ENCODE results near the gene CAVIN3.

The CAVIN3 gene

DNA sequence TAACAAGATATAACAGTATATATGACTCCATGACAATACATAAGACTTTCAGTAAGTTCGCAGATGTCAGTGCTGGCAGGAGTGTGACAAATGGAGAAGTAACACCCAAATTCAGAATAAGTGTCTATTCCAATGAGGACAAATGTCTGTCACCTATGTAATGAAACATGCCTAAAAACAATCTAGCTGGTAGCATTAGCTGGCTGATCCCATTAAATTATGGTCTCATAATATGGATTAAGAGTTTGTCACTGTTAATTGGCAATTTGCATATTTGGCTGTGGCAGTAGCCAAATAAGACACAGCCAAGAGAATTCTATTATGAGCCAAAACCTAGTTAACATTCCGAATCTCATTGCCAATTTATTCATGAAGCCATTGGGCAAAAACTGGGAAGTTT, 30.2 kb upstream of the CAVIN3 start:
- H3K9me3 ChIP-seq (ENCODE audit: low read length) = no peaks in the 10 kb centered on the region
- no peak overlapping the region for H3K27ac ChIP-seq (ENCODE audit: low read depth, low read length)
- H3K9ac ChIP-seq (ENCODE audit: low read length) = no peak overlapping the region
- H3K27me3 ChIP-seq (ENCODE audit: control insufficient read depth in 1 of 2, insufficient read depth in 2 of 2, low read length in 2 of 2) = no peaks in the 10 kb centered on the region
- no peak overlapping the region for H3K4me3 ChIP-seq (ENCODE audit: low read depth in 1 of 2, low read length in 2 of 2)
- no peaks in the 10 kb centered on the region for H3K4me1 ChIP-seq (ENCODE audit: insufficient read depth, low read length)
- no peaks in the 10 kb centered on the region for H3K36me3 ChIP-seq (ENCODE audit: insufficient read depth, low read length)

DNA sequence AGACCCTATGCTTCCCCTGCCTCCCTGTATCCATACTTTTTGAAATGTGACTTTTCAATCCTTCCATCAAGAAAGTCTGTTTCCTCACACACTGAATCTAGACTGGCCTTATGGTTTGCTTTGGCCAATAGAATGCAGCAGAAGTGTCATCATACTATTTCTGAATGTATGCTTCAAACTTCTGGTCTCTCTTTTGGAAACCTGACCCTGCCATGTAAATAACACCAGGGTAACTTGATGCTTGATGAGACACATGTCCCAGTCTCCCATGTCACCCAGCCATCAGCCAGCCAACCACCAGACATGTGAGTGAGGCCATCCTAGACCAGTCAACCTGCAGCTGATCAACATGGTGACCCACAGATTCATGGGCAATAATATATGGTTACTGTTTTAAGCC, 29.7 kb upstream of the CAVIN3 start:
- Histone ChIP-seq H3K27me3 (ENCODE audit: control insufficient read depth in 1 of 2, insufficient read depth in 2 of 2, low read length in 2 of 2) (no peaks in the 10 kb centered on the region), H3K4me1 (ENCODE audit: insufficient read depth, low read length) (no peaks in the 10 kb centered on the region), H3K9me3 (ENCODE audit: low read length) (no peaks in the 10 kb centered on the region), H3K27ac (ENCODE audit: low read depth, low read length) (no peak overlapping the region), H3K36me3 (ENCODE audit: insufficient read depth, low read length) (no peaks in the 10 kb centered on the region), H3K9ac (ENCODE audit: low read length) (no peak overlapping the region), H3K4me3 (ENCODE audit: low read depth in 1 of 2, low read length in 2 of 2) (no peak overlapping the region)

DNA sequence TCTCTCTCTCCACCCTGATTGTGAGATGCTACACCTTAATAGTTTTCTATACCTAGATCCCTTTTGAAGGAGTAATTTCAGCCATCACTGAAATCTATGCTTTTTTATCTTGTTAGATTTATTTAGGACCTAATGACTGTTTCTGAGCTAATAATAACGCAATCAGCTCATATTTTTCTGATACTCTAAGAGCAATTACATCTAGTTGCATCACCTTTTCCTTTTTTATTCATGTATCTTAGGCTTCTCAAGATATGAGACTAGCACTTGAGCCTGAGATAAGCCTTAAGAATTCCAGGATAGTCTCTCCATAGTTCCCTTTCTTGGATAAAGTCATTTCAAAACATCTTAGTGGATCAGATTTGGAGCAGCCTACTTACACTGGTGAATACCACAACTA, 25.1 kb upstream of the CAVIN3 start:
- H3K27ac ChIP-seq (ENCODE audit: low read depth, low read length) = no peak overlapping the region
- H3K4me3 ChIP-seq (ENCODE audit: low read depth in 1 of 2, low read length in 2 of 2) = no peak overlapping the region
- no peaks in the 10 kb centered on the region for H3K27me3 ChIP-seq (ENCODE audit: control insufficient read depth in 1 of 2, insufficient read depth in 2 of 2, low read length in 2 of 2)
- no peak overlapping the region for H3K9ac ChIP-seq (ENCODE audit: low read length)
- H3K9me3 ChIP-seq (ENCODE audit: low read length) = no peaks in the 10 kb centered on the region
- no peaks in the 10 kb centered on the region for H3K36me3 ChIP-seq (ENCODE audit: insufficient read depth, low read length)
- H3K4me1 ChIP-seq (ENCODE audit: insufficient read depth, low read length) = no peaks in the 10 kb centered on the region

DNA sequence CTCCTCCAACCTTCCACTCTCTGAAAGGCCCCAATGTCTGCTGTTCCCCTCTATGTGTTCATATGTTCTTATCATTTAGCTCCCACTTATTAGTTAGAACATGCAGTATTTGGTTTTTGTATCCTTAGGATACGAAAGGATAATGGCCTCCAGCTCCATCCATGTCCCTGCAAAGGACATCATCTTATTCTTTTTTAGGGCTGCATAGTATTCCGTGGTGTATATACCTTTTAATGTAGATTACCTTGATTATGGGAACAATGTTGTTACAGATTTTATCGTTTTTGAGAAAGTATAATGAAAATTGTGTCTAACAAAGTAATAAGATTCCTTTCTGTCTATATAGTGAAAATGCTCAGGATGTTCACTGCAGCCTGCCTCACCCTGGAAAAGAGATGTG, 16.0 kb upstream of the CAVIN3 start:
- no peaks in the 10 kb centered on the region for H3K9me3 ChIP-seq (ENCODE audit: low read length)
- peaks cover 6% of the 10 kb centered on the region for H3K4me1 ChIP-seq (ENCODE audit: insufficient read depth, low read length)
- H3K4me3 ChIP-seq (ENCODE audit: low read depth in 1 of 2, low read length in 2 of 2) = no peak overlapping the region
- no peak overlapping the region for H3K27ac ChIP-seq (ENCODE audit: low read depth, low read length)
- peaks cover 18% of the 10 kb centered on the region for H3K36me3 ChIP-seq (ENCODE audit: insufficient read depth, low read length)
- no peak overlapping the region for H3K9ac ChIP-seq (ENCODE audit: low read length)
- no peaks in the 10 kb centered on the region for H3K27me3 ChIP-seq (ENCODE audit: control insufficient read depth in 1 of 2, insufficient read depth in 2 of 2, low read length in 2 of 2)

DNA sequence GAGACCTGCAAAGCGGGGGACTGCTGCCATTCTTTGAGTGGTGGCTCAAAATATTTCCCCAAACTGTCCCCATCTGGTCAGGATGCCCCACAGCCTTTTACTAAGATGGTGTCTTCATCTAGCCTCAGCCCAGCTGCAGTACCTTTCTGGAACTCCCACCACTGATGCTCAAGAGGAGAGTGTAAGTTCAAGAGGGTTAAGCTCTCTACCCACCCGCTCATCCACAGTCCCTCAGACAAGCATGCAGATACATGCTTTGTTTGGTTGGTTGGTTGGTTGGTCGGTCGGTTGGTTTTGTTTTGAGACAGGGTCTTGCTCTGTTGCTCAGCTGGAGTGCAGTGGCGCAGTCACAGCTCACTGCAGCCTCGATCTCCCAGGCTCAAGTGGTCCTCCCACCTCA, 14.5 kb upstream of the CAVIN3 start:
- Histone ChIP-seq H3K36me3 (ENCODE audit: insufficient read depth, low read length) (peaks cover 18% of the 10 kb centered on the region), H3K9me3 (ENCODE audit: low read length) (no peaks in the 10 kb centered on the region), H3K4me3 (ENCODE audit: low read depth in 1 of 2, low read length in 2 of 2) (no peak overlapping the region), H3K27ac (ENCODE audit: low read depth, low read length) (no peak overlapping the region), H3K27me3 (ENCODE audit: control insufficient read depth in 1 of 2, insufficient read depth in 2 of 2, low read length in 2 of 2) (no peaks in the 10 kb centered on the region), H3K4me1 (ENCODE audit: insufficient read depth, low read length) (peaks cover 6% of the 10 kb centered on the region), H3K9ac (ENCODE audit: low read length) (no peak overlapping the region)

DNA sequence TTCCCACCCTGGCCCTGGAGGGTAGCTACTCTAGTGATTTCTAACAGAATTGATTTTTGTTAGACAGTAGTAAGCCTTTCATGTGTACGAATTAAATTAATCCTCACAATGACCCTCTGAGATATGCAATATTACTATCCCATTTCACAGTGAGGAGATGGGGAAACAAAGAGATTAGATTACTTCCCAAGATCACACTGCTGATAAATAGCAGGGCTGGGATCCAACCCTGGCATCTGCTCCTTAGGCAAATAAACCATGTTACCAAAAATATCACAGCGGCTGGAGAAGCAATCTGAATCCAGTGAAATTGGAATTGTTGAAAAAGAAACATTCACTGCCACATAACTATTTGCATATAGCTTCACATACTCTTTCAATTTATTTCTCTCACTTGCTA, 12.8 kb upstream of the CAVIN3 start:
- no peaks in the 10 kb centered on the region for H3K9me3 ChIP-seq (ENCODE audit: low read length)
- no peak overlapping the region for H3K9ac ChIP-seq (ENCODE audit: low read length)
- peaks cover 22% of the 10 kb centered on the region for H3K36me3 ChIP-seq (ENCODE audit: insufficient read depth, low read length)
- no peaks in the 10 kb centered on the region for H3K27me3 ChIP-seq (ENCODE audit: control insufficient read depth in 1 of 2, insufficient read depth in 2 of 2, low read length in 2 of 2)
- no peak overlapping the region for H3K27ac ChIP-seq (ENCODE audit: low read depth, low read length)
- no peak overlapping the region for H3K4me3 ChIP-seq (ENCODE audit: low read depth in 1 of 2, low read length in 2 of 2)
- peaks cover 6% of the 10 kb centered on the region for H3K4me1 ChIP-seq (ENCODE audit: insufficient read depth, low read length)

DNA sequence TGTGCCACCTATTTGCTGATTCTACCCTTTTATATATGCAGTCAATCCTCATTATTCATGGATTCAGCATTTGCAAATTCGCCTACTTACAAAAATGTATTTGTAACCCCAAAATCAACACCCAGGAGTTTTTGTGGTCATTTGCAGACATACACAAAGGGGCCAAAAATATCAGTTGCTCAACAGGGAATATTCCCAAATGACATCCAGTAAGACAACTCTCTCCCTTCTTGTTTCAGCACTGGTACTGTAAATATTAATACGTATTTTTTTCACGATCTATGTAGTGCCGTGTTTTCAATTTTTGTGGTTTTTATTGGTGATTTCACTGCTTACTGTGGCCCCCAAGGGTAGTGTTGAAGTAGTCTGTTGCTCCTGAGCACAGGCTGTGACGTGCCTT, 11.8 kb upstream of the CAVIN3 start:
- H3K36me3 ChIP-seq (ENCODE audit: insufficient read depth, low read length) = peaks cover 16% of the 10 kb centered on the region

DNA sequence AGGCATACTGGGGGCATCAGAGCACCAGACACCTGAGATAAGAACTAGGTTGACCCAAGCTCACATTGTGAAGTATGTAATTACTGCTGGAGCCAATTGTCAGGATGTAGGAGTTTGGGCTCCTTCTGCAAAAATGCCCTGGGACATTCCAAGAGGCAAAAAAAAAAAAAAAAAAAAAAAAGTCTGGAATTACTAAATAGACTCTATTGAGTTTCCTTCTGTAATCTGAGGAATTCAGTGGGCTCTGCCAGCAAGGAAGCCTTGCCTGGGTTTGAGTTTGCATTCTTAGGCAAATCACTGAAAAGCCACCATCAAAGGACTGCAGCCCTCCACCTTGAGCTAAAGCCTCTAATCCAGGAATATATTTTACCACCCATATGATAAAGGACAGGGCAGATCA, 8.0 kb upstream of the CAVIN3 start:
- Histone ChIP-seq H3K4me1 (ENCODE audit: insufficient read depth, low read length) (peaks cover 3% of the 10 kb centered on the region), H3K27me3 (ENCODE audit: control insufficient read depth in 1 of 2, insufficient read depth in 2 of 2, low read length in 2 of 2) (no peaks in the 10 kb centered on the region), H3K27ac (ENCODE audit: low read depth, low read length) (no peak overlapping the region)

More for the DNA sequence above, 11.8 kb upstream of the CAVIN3 start:
- Histone ChIP-seq H3K9ac (ENCODE audit: low read length) (no peak overlapping the region), H3K4me1 (ENCODE audit: insufficient read depth, low read length) (peaks cover 6% of the 10 kb centered on the region), H3K27me3 (ENCODE audit: control insufficient read depth in 1 of 2, insufficient read depth in 2 of 2, low read length in 2 of 2) (no peaks in the 10 kb centered on the region), H3K9me3 (ENCODE audit: low read length) (no peaks in the 10 kb centered on the region), H3K4me3 (ENCODE audit: low read depth in 1 of 2, low read length in 2 of 2) (no peak overlapping the region), H3K27ac (ENCODE audit: low read depth, low read length) (no peak overlapping the region)

DNA sequence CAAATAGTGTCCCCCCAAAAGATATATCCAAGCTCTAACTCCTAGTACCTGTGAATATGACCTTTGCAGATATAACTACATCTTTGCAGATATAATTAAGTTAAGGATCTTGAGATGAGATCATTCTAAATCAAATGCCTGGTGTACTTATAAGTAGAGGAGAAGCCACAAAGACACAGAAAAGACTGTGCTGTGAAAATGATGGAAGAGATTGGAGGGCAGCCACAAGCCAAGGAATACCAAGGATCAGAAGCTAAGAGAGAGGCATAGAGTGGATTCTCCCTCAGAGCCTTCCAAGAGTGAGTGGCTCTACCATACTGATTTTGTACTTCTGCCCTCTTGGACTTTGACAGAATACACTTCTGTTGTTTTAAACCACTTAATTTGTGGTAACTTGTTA, 7.5 kb upstream of the CAVIN3 start:
- Histone ChIP-seq H3K9me3 (ENCODE audit: low read length) (no peaks in the 10 kb centered on the region), H3K27me3 (ENCODE audit: control insufficient read depth in 1 of 2, insufficient read depth in 2 of 2, low read length in 2 of 2) (no peaks in the 10 kb centered on the region), H3K9ac (ENCODE audit: low read length) (no peak overlapping the region), H3K4me3 (ENCODE audit: low read depth in 1 of 2, low read length in 2 of 2) (no peak overlapping the region), H3K36me3 (ENCODE audit: insufficient read depth, low read length) (peaks cover 8% of the 10 kb centered on the region), H3K4me1 (ENCODE audit: insufficient read depth, low read length) (no peaks in the 10 kb centered on the region), H3K27ac (ENCODE audit: low read depth, low read length) (no peak overlapping the region)

More for the DNA sequence above, 8.0 kb upstream of the CAVIN3 start:
- no peak overlapping the region for H3K9ac ChIP-seq (ENCODE audit: low read length)
- peaks cover 8% of the 10 kb centered on the region for H3K36me3 ChIP-seq (ENCODE audit: insufficient read depth, low read length)
- H3K9me3 ChIP-seq (ENCODE audit: low read length) = no peaks in the 10 kb centered on the region
- no peak overlapping the region for H3K4me3 ChIP-seq (ENCODE audit: low read depth in 1 of 2, low read length in 2 of 2)

DNA sequence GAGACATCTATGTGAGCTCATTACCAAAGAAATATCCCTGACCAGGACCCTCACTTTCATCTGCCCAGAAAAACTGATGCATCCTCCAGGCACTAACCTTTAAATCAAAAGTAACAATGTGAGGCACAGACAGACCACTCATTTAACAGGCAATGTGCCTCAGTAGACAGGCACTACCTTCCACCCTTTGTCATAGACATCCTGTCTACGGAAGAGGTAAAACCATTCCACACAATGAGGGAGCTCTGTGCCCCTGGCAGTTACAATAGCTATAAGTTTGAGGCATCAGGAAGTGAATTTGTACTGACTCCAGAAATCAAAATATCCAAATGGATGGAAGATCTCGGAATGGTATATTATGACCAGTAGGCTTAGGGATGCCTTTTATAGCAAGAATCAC, 6.7 kb upstream of the CAVIN3 start:
- peaks cover 8% of the 10 kb centered on the region for H3K36me3 ChIP-seq (ENCODE audit: insufficient read depth, low read length)
- H3K9me3 ChIP-seq (ENCODE audit: low read length) = no peaks in the 10 kb centered on the region
- H3K9ac ChIP-seq (ENCODE audit: low read length) = no peak overlapping the region
- H3K4me1 ChIP-seq (ENCODE audit: insufficient read depth, low read length) = peaks cover 6% of the 10 kb centered on the region
- no peak overlapping the region for H3K27ac ChIP-seq (ENCODE audit: low read depth, low read length)
- no peak overlapping the region for H3K4me3 ChIP-seq (ENCODE audit: low read depth in 1 of 2, low read length in 2 of 2)
- no peaks in the 10 kb centered on the region for H3K27me3 ChIP-seq (ENCODE audit: control insufficient read depth in 1 of 2, insufficient read depth in 2 of 2, low read length in 2 of 2)

DNA sequence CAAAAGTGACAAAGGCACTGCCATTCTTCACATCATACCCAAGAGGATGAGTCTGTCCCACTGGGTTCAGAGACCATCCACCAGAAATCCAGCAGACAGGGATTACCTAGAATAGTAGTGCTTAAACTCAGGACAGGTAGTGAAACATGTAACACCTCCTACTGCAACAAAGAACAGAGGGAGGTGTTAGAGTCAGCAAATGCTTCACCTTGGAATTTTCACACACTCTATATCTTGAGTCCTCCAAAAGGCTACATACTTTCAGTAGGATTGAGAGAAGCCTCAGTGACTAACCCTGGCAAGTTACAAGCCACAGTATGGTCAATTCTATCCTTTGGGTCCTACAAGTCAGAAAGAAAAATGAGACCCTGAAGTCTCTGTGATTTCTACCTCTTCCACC, 6.0 kb upstream of the CAVIN3 start:
- Histone ChIP-seq H3K4me3 (ENCODE audit: low read depth in 1 of 2, low read length in 2 of 2) (no peak overlapping the region), H3K36me3 (ENCODE audit: insufficient read depth, low read length) (peaks cover 8% of the 10 kb centered on the region)

DNA sequence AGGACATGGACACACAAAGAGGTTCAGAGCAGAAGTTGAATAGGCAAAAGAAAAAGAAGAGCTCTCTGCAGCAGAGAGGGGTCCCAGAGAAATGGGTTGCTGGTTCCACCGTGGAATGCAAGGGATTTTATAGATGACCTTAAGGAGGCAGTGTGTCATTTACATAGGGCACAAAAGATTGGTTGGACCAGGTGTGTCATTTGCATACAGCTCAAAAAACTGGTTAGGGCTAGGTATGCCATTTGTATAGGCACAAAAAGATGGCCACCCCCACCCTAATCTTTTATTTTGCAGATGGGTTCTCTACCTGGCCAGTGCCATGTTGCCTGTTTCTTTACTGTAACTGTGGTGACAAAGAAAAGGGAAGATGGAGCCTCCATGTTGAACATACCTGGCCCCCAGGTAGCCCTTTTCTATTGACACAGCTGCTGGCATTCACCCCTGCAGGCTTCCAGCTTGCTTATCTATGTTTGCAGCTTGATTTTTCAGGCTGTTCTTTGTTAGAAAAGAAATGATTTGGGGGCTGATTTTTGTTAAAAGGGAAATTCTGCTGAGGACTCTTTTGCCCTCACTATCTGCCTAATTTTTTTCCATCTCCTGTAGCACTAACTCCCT, 3.1 kb upstream of the CAVIN3 start:
- Histone ChIP-seq H3K36me3 (ENCODE audit: insufficient read depth, low read length) (peaks cover 4% of the 10 kb centered on the region), H3K4me1 (ENCODE audit: insufficient read depth, low read length) (peaks cover 26% of the 10 kb centered on the region), H3K27me3 (ENCODE audit: control insufficient read depth in 1 of 2, insufficient read depth in 2 of 2, low read length in 2 of 2) (no peaks in the 10 kb centered on the region), H3K4me3 (ENCODE audit: low read depth in 1 of 2, low read length in 2 of 2) (no peak overlapping the region), H3K27ac (ENCODE audit: low read depth, low read length) (no peak overlapping the region), H3K9me3 (ENCODE audit: low read length) (no peaks in the 10 kb centered on the region), H3K9ac (ENCODE audit: low read length) (no peak overlapping the region)

More for the DNA sequence above, 6.0 kb upstream of the CAVIN3 start:
- H3K27ac ChIP-seq (ENCODE audit: low read depth, low read length) = no peak overlapping the region
- no peaks in the 10 kb centered on the region for H3K27me3 ChIP-seq (ENCODE audit: control insufficient read depth in 1 of 2, insufficient read depth in 2 of 2, low read length in 2 of 2)
- H3K9me3 ChIP-seq (ENCODE audit: low read length) = no peaks in the 10 kb centered on the region
- peaks cover 13% of the 10 kb centered on the region for H3K4me1 ChIP-seq (ENCODE audit: insufficient read depth, low read length)
- H3K9ac ChIP-seq (ENCODE audit: low read length) = no peak overlapping the region
